ENCODE data around the gene CAMK4. TPM values are rescaled to one million over a fixed set of nuclear protein-coding genes. Genes with fewer than 3 reads are reported as not detected.

The CAMK4 gene
- polyA plus RNA-seq, 1 donor (not counting 4 experiments of a cell fraction or from before 2014, with no cell fraction given): 0.45 TPM

DNA sequence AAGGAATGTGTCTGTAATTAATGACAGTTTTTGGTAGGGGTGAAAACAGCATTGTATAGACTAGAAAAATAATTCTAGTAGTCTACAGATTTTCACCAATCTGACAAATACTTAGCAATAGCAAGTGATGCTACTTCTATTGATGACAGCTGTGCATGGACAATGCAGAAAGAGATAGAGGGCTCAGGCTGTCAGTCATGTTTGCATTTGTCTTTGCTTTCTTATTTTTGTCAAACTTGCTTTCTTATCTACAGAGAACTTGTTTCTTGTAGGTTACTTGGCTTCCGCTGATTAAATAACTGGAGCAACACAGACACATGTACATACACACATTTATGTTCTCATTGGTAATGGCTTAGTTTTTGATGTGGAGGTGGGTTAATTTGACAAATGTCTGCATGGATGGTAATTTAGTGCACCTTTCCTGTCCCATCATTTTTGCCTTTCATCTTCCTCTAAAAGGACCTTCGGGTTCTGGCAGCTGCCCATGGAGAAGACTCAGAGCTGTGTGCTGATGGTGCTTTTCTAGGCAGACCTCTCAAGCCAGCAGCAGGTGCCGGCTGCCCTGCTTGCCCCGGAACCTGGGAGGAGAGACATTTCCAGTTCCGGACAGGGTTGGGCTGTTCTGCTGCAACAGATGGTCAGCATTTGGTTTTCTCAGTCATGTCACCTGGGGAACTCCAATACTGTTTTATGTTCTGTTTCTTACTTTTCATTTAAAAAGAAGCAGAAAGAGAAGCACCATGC lies 28.8 kb downstream of the CAMK4 start:
- no peak for TF ChIP-seq EZH2 (IDR thresholded peaks at IDR 0.05; ENCODE audit: low read length)
- TF ChIP-seq, protein P1, sequence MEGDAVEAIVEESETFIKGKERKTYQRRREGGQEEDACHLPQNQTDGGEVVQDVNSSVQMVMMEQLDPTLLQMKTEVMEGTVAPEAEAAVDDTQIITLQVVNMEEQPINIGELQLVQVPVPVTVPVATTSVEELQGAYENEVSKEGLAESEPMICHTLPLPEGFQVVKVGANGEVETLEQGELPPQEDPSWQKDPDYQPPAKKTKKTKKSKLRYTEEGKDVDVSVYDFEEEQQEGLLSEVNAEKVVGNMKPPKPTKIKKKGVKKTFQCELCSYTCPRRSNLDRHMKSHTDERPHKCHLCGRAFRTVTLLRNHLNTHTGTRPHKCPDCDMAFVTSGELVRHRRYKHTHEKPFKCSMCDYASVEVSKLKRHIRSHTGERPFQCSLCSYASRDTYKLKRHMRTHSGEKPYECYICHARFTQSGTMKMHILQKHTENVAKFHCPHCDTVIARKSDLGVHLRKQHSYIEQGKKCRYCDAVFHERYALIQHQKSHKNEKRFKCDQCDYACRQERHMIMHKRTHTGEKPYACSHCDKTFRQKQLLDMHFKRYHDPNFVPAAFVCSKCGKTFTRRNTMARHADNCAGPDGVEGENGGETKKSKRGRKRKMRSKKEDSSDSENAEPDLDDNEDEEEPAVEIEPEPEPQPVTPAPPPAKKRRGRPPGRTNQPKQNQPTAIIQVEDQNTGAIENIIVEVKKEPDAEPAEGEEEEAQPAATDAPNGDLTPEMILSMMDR (optimal IDR thresholded peaks at IDR 0.05 in 1 of 3, IDR thresholded peaks at IDR 0.05 in 1 of 3, conservative IDR thresholded peaks at IDR 0.05 in 1 of 3; ENCODE audit: extremely low read depth in 1 of 3, insufficient read depth in 2 of 3, low read length in 3 of 3): no peak
- no peaks in the 10 kb centered on the region for H3K27me3 ChIP-seq (ENCODE audit: control insufficient read depth, extremely low read depth, insufficient read depth, low read length)
- H3K4me3 ChIP-seq (ENCODE audit: control insufficient read depth in 2 of 3, extremely low read depth in 1 of 3, insufficient read depth in 2 of 3, low read depth in 1 of 3, low read length in 3 of 3): no peak overlapping the region
- no peaks in the 10 kb centered on the region for H3K79me2 ChIP-seq (ENCODE audit: control insufficient read depth, insufficient read depth, low read length)
- H3K4me2 ChIP-seq (ENCODE audit: control insufficient read depth, extremely low read depth, insufficient read depth, low read depth, low read length): no peak overlapping the region
- no peaks in the 10 kb centered on the region for H3K9me1 ChIP-seq (ENCODE audit: control insufficient read depth, extremely low read depth, insufficient read depth, low read length)
- H2AFZ ChIP-seq (ENCODE audit: control insufficient read depth, low read length): no peak overlapping the region
- no peak for FAIRE-seq
- H3K27ac ChIP-seq (ENCODE audit: control insufficient read depth, insufficient read depth, low read length): no peak overlapping the region
- no peak overlapping the region for H3K9ac ChIP-seq (ENCODE audit: control insufficient read depth, extremely low read depth, insufficient read depth, low read length)
- H3K4me1 ChIP-seq (ENCODE audit: control insufficient read depth, extremely low read depth, insufficient read depth, low read length): no peaks in the 10 kb centered on the region
- no peaks in the 10 kb centered on the region for H3K9me3 ChIP-seq (ENCODE audit: control insufficient read depth, low read depth, low read length)
- H3K36me3 ChIP-seq (ENCODE audit: control insufficient read depth in 2 of 2, extremely low read depth in 1 of 2, insufficient read depth in 2 of 2, low read length in 2 of 2): no peaks in the 10 kb centered on the region
- DNase-seq (ENCODE audit: low read depth, low spot score): no peak
- dilution Hi-C loops (cut with MboI; ENCODE audit: extremely low pct_ligation_motif_present, low sequenced_read_pairs): no loop called here
- H4K20me1 ChIP-seq (ENCODE audit: control insufficient read depth, extremely low read depth, insufficient read depth, low read length): no peaks in the 10 kb centered on the region

DNA sequence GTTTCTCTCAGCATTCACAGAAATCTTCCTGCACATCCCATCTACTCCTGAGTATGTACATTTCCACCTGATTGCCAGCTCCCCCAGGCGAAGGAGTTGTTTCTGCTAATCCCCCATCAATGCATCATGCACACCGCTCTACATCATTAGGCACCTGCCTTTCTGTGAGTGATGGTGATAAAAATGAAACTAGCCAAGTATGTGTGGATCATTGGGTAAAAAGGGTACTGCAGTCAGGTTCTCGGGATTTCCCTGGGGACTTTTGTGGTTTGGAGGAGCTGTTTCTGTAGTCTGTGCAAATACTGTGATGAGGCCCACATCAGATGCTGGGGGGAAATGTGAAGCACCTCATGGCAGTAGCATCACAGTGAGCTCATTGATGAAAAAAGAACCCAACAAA lies 30.4 kb downstream of the CAMK4 start:
- no peak for TF ChIP-seq EZH2 (IDR thresholded peaks at IDR 0.05; ENCODE audit: low read length)
- TF ChIP-seq, protein P1 (optimal IDR thresholded peaks at IDR 0.05 in 1 of 3, IDR thresholded peaks at IDR 0.05 in 1 of 3, conservative IDR thresholded peaks at IDR 0.05 in 1 of 3; ENCODE audit: extremely low read depth in 1 of 3, insufficient read depth in 2 of 3, low read length in 3 of 3): no peak
- H4K20me1 ChIP-seq (ENCODE audit: control insufficient read depth, extremely low read depth, insufficient read depth, low read length): no peaks in the 10 kb centered on the region
- H3K4me2 ChIP-seq (ENCODE audit: control insufficient read depth, extremely low read depth, insufficient read depth, low read depth, low read length): no peak overlapping the region
- DNase-seq (ENCODE audit: low read depth, low spot score) (no peak), FAIRE-seq (no peak)
- no peak overlapping the region for H2AFZ ChIP-seq (ENCODE audit: control insufficient read depth, low read length)
- H3K36me3 ChIP-seq (ENCODE audit: control insufficient read depth in 2 of 2, extremely low read depth in 1 of 2, insufficient read depth in 2 of 2, low read length in 2 of 2): no peaks in the 10 kb centered on the region
- dilution Hi-C loops (cut with MboI; ENCODE audit: extremely low pct_ligation_motif_present, low sequenced_read_pairs): no loop called here
- peaks cover 4% of the 10 kb centered on the region for H3K4me1 ChIP-seq (ENCODE audit: control insufficient read depth, extremely low read depth, insufficient read depth, low read length)
- no peaks in the 10 kb centered on the region for H3K9me1 ChIP-seq (ENCODE audit: control insufficient read depth, extremely low read depth, insufficient read depth, low read length)
- no peak overlapping the region for H3K27ac ChIP-seq (ENCODE audit: control insufficient read depth, insufficient read depth, low read length)
- no peaks in the 10 kb centered on the region for H3K79me2 ChIP-seq (ENCODE audit: control insufficient read depth, insufficient read depth, low read length)
- H3K9me3 ChIP-seq (ENCODE audit: control insufficient read depth, low read depth, low read length): no peaks in the 10 kb centered on the region
- H3K27me3 ChIP-seq (ENCODE audit: control insufficient read depth, extremely low read depth, insufficient read depth, low read length): no peaks in the 10 kb centered on the region
- no peak overlapping the region for H3K4me3 ChIP-seq (ENCODE audit: control insufficient read depth in 2 of 3, extremely low read depth in 1 of 3, insufficient read depth in 2 of 3, low read depth in 1 of 3, low read length in 3 of 3)
- no peak overlapping the region for H3K9ac ChIP-seq (ENCODE audit: control insufficient read depth, extremely low read depth, insufficient read depth, low read length)

All from keratinocyte (primary cell).